Neural cell (in vitro differentiated cells): ENCODE data around the gene RPS6KA1. TPM values are rescaled to one million over a fixed set of nuclear protein-coding genes. Genes with fewer than 3 reads are reported as not detected.

Experiments used
- H2AFZ ChIP-seq: fragments of 200-600, 300-800 bp; sonication (generic), shearing (Covaris generic); 2 replicates; pipeline ENCODE4 v1.6.0; 2014; ENCODE audit warnings: low read depth, mild to moderate bottlenecking, antibody characterized with exemption, low read length, moderate library complexity
- H3F3A ChIP-seq: fragments of 200-600 bp; shearing (Covaris generic); 2 replicates; pipeline ENCODE4 v1.6.1; 2016; ENCODE audit warnings: mild to moderate bottlenecking, moderate library complexity, mixed read lengths, antibody characterized with exemption, low read length; ENCODE audit not compliant: insufficient read depth, poor library complexity, severe bottlenecking
- H3K27ac ChIP-seq: fragments of 200-600, 300-800 bp; sonication (generic), shearing (Covaris generic); 2 replicates; pipeline ENCODE4 v1.5.1; 2014; ENCODE audit warnings: mild to moderate bottlenecking, low read length, moderate library complexity
- H3K27me3 ChIP-seq: fragments of 300-800, 200-600 bp; sonication (generic), shearing (Covaris generic); 2 replicates; pipeline ENCODE4 v1.6.0; 2014; ENCODE audit warnings: mild to moderate bottlenecking, low read depth, low read length, moderate library complexity; ENCODE audit not compliant: insufficient read depth
- H3K36me3 ChIP-seq: fragments of 300-800, 200-600 bp; sonication (generic), shearing (Covaris generic); 2 replicates; pipeline ENCODE4 v1.5.1; 2014; ENCODE audit warnings: mild to moderate bottlenecking, antibody characterized with exemption, low read length, moderate library complexity; ENCODE audit not compliant: insufficient read depth
- H3K4me2 ChIP-seq: fragments of 300-800, 200-600 bp; sonication (generic), shearing (Covaris generic); 2 replicates; pipeline ENCODE4 v1.6.0; 2014; ENCODE audit warnings: mild to moderate bottlenecking, low read length
- H3K4me3 ChIP-seq: fragments of 300-800, 200-600 bp; sonication (generic), shearing (Covaris generic); 2 replicates; pipeline ENCODE4 v1.5.1; 2014; ENCODE audit warnings: mild to moderate bottlenecking, low read length, moderate library complexity
- H3K79me2 ChIP-seq: fragments of 200-600 bp; shearing (Covaris generic); replicated peaks from 2 replicates; pipeline ENCODE4 v1.6.0; 2014; ENCODE audit warnings: mild to moderate bottlenecking, low read length, moderate library complexity; ENCODE audit not compliant: insufficient read depth
- H3K9ac ChIP-seq: fragments of 300-800, 200-600 bp; sonication (generic), shearing (Covaris generic); 2 replicates; pipeline ENCODE4 v1.6.1; 2016; ENCODE audit warnings: mild to moderate bottlenecking, low read length, mixed read lengths
- H3K9me2 ChIP-seq: fragments of 200-600 bp; shearing (Covaris generic); 2 replicates; pipeline ENCODE4 v1.6.1; 2016; ENCODE audit warnings: mild to moderate bottlenecking, low read length, mixed read lengths; ENCODE audit not compliant: insufficient read depth
- H3K9me3 ChIP-seq: fragments of 200-600, 300-800 bp; sonication (generic), shearing (Covaris generic); 2 replicates; pipeline ENCODE4 v1.6.1; 2016; ENCODE audit warnings: mild to moderate bottlenecking, mixed run types, low read length, moderate library complexity, mixed read lengths
- H4K20me1 ChIP-seq: fragments of 200-600 bp; shearing (Covaris generic); 2 replicates; pipeline ENCODE4 v1.6.1; 2016; ENCODE audit warnings: mild to moderate bottlenecking, mixed run types; ENCODE audit not compliant: insufficient read depth
- EP300 ChIP-seq: fragments of 450-650 bp; conservative IDR thresholded peaks from 2 replicates; pipeline ENCODE4 v1.6.1; 2014; ENCODE audit warnings: antibody characterized with exemption, mild to moderate bottlenecking, moderate library complexity; ENCODE audit not compliant: poor library complexity, severe bottlenecking
- EZH2 ChIP-seq: fragments of 200-600, 300-800 bp; shearing (Covaris generic), sonication (generic); IDR thresholded peaks from 2 replicates; pipeline ENCODE4 v1.6.1; 2014; ENCODE audit warnings: antibody characterized with exemption, low read length, borderline replicate concordance, mild to moderate bottlenecking; ENCODE audit not compliant: insufficient read depth, poor library complexity, severe bottlenecking
- MXI1 ChIP-seq: fragments of 450-650 bp; conservative IDR thresholded peaks from 2 replicates; pipeline ENCODE4 v1.6.1; 2014; ENCODE audit warnings: antibody characterized with exemption, mild to moderate bottlenecking; ENCODE audit not compliant: poor library complexity, severe bottlenecking
- POLR2AphosphoS5 ChIP-seq: IDR thresholded peaks from 2 replicates; pipeline ENCODE4 v1.6.1; 2012
- RAD21 ChIP-seq: fragments of 450-650 bp; conservative IDR thresholded peaks from 2 replicates; pipeline ENCODE4 v1.6.1; 2014; ENCODE audit warnings: antibody characterized with exemption, mild to moderate bottlenecking, moderate library complexity
- SMC3 ChIP-seq: fragments of 450-650 bp; conservative IDR thresholded peaks from 2 replicates; pipeline ENCODE4 v1.6.1; 2014; ENCODE audit warnings: antibody characterized with exemption, mild to moderate bottlenecking, moderate library complexity; ENCODE audit not compliant: poor library complexity
- TAF1 ChIP-seq: IDR thresholded peaks from 2 replicates; pipeline ENCODE4 v1.6.1; 2012; ENCODE audit warnings: low read depth
- polyA plus RNA-seq: library from polyadenylated mRNA; depleted of rRNA; stranded (reverse); fragments of >200 nt; gene quantifications from 2 replicates; pipeline ENCODE4 v1.2.3, GENCODE V29; 2014
- TF ChIP-seq, protein P1 (sequence below): IDR thresholded peaks from 2 replicates; pipeline ENCODE4 v1.6.1; 2012; ENCODE audit warnings: borderline replicate concordance
- TF ChIP-seq, protein P2 (sequence below): fragments of 450-650 bp; IDR thresholded peaks from 2 replicates; pipeline ENCODE4 v1.5.1; 2014; ENCODE audit warnings: antibody characterized with exemption, mild to moderate bottlenecking, moderate library complexity; ENCODE audit not compliant: poor library complexity, severe bottlenecking

RPS6KA1 gene
- polyA plus RNA-seq, 1 donor from 2014 or later: 4.9 TPM

DNA sequence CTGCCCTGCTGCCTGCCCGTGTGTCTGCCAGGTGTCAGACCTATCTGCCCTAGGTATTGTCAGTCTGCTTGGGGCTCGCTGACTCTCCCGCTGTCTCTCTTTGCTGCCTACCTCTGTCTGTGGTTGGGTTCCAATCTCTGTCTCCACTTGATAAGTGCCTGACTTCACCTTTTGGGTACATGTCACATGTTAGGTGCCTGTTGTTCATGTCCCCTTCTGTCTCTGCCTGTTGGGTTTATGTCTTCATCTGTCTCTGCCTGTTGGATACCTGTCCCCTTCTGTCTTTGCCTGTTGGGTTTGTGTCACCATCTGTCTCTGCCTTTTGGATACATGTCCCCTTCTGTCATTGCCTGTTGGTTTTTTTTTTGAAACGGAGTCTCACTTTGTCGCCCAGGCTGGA, 14.6 kb downstream of the RPS6KA1 start:
- no peak overlapping the region for H3K4me2 ChIP-seq
- H3K9me2 ChIP-seq: no peaks in the 10 kb centered on the region
- no peaks in the 10 kb centered on the region for H4K20me1 ChIP-seq
- no peak overlapping the region for H3K9ac ChIP-seq
- no peak overlapping the region for H2AFZ ChIP-seq
- TF ChIP-seq POLR2AphosphoS5 (no peak), EZH2 (no peak), RAD21 (no peak), SMC3 (no peak)
- TF ChIP-seq, protein P1, sequence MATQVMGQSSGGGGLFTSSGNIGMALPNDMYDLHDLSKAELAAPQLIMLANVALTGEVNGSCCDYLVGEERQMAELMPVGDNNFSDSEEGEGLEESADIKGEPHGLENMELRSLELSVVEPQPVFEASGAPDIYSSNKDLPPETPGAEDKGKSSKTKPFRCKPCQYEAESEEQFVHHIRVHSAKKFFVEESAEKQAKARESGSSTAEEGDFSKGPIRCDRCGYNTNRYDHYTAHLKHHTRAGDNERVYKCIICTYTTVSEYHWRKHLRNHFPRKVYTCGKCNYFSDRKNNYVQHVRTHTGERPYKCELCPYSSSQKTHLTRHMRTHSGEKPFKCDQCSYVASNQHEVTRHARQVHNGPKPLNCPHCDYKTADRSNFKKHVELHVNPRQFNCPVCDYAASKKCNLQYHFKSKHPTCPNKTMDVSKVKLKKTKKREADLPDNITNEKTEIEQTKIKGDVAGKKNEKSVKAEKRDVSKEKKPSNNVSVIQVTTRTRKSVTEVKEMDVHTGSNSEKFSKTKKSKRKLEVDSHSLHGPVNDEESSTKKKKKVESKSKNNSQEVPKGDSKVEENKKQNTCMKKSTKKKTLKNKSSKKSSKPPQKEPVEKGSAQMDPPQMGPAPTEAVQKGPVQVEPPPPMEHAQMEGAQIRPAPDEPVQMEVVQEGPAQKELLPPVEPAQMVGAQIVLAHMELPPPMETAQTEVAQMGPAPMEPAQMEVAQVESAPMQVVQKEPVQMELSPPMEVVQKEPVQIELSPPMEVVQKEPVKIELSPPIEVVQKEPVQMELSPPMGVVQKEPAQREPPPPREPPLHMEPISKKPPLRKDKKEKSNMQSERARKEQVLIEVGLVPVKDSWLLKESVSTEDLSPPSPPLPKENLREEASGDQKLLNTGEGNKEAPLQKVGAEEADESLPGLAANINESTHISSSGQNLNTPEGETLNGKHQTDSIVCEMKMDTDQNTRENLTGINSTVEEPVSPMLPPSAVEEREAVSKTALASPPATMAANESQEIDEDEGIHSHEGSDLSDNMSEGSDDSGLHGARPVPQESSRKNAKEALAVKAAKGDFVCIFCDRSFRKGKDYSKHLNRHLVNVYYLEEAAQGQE: no peak
- H3K27ac ChIP-seq: no peak overlapping the region
- no peaks in the 10 kb centered on the region for H3K36me3 ChIP-seq
- no peaks in the 10 kb centered on the region for H3K27me3 ChIP-seq
- H3K79me2 ChIP-seq: no peaks in the 10 kb centered on the region
- H3F3A ChIP-seq: no peaks in the 10 kb centered on the region
- H3K9me3 ChIP-seq: no peaks in the 10 kb centered on the region
- no peak overlapping the region for H3K4me3 ChIP-seq

DNA sequence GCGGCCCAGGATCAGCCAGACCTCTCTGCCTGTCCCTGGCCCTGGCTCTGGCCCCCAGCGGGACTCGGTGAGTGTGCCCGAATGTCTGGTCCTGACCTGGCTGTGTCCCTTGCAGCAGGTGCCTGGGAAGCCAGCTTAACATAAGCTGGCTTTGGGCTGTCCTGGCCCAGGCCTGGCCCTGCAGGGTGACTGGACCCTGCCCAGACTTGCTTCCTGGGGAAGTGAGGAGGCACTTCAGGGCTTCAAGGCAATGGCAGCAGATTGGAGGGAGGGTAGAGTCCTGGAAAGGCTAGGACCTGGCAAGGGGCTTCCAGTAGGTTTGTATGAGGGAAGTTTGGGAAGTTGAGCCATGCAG, 16.4 kb downstream of the RPS6KA1 start:
- H3K4me2 ChIP-seq: no peak overlapping the region
- no peaks in the 10 kb centered on the region for H3K36me3 ChIP-seq
- H4K20me1 ChIP-seq: no peaks in the 10 kb centered on the region
- no peaks in the 10 kb centered on the region for H3K79me2 ChIP-seq
- no peaks in the 10 kb centered on the region for H3K9me2 ChIP-seq
- no peak overlapping the region for H3K4me3 ChIP-seq
- H3K27me3 ChIP-seq: no peaks in the 10 kb centered on the region
- no peak overlapping the region for H3K27ac ChIP-seq
- no peaks in the 10 kb centered on the region for H3F3A ChIP-seq
- no peak overlapping the region for H3K9ac ChIP-seq
- no peaks in the 10 kb centered on the region for H3K9me3 ChIP-seq
- H2AFZ ChIP-seq: no peak overlapping the region
- TF ChIP-seq, protein P1: no peak
- no peak for TF ChIP-seq EZH2
- no peak for TF ChIP-seq TAF1
- no peak for TF ChIP-seq MXI1
- no peak for TF ChIP-seq RAD21

DNA sequence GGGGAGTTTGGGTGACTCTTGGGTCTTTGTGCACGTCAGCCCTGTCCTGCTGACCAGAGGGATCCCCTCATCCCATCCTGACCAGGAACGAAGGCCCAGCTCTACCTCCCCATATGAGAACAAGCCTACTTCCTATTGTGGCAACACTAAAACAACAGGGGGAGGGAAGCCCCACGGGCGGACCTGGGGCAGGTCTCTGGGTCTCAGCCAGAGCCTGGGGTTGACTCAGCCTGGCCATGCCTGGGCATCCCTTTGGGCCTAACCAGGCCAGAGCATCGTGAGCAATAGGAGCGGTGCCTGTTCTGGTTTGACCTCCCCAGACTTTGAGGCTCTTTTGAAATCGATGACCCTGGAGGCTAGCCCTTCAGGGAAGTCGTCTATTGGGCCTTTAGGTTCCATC, 16.8 kb downstream of the RPS6KA1 start:
- no peaks in the 10 kb centered on the region for H3K79me2 ChIP-seq
- H3F3A ChIP-seq: no peaks in the 10 kb centered on the region
- H3K4me3 ChIP-seq: no peak overlapping the region
- no peaks in the 10 kb centered on the region for H3K9me2 ChIP-seq
- H3K4me2 ChIP-seq: no peak overlapping the region
- no peaks in the 10 kb centered on the region for H3K27me3 ChIP-seq
- H3K27ac ChIP-seq: no peak overlapping the region
- H3K9me3 ChIP-seq: no peaks in the 10 kb centered on the region
- TF ChIP-seq EZH2 (no peak), MXI1 (no peak), POLR2AphosphoS5 (no peak), TAF1 (no peak), RAD21 (no peak), EP300 (no peak), SMC3 (no peak)
- TF ChIP-seq, protein P2, sequence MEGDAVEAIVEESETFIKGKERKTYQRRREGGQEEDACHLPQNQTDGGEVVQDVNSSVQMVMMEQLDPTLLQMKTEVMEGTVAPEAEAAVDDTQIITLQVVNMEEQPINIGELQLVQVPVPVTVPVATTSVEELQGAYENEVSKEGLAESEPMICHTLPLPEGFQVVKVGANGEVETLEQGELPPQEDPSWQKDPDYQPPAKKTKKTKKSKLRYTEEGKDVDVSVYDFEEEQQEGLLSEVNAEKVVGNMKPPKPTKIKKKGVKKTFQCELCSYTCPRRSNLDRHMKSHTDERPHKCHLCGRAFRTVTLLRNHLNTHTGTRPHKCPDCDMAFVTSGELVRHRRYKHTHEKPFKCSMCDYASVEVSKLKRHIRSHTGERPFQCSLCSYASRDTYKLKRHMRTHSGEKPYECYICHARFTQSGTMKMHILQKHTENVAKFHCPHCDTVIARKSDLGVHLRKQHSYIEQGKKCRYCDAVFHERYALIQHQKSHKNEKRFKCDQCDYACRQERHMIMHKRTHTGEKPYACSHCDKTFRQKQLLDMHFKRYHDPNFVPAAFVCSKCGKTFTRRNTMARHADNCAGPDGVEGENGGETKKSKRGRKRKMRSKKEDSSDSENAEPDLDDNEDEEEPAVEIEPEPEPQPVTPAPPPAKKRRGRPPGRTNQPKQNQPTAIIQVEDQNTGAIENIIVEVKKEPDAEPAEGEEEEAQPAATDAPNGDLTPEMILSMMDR: no peak
- TF ChIP-seq, protein P1: no peak
- H4K20me1 ChIP-seq: no peaks in the 10 kb centered on the region
- no peak overlapping the region for H2AFZ ChIP-seq
- no peaks in the 10 kb centered on the region for H3K36me3 ChIP-seq
- no peak overlapping the region for H3K9ac ChIP-seq
